Endodermal cell (in vitro differentiated cells): ENCODE results near the gene PDK2. TPM values are rescaled to one million over a fixed set of nuclear protein-coding genes. Genes with fewer than 3 reads are reported as not detected.
A peak's percentile ranks its signal among the peaks of the same experiment; 100 is the strongest.

Experiments
- DNase-seq: peaks from one replicate; pipeline ENCODE4 v3.0.0-alpha.2; 2017
- H3K27ac ChIP-seq: 2 replicates; pipeline ENCODE4 v1.5.1; 2013; ENCODE audit warnings: mild to moderate bottlenecking, low read depth, low read length, moderate library complexity
- H3K27me3 ChIP-seq: 2 replicates; pipeline ENCODE4 v1.6.1; 2013; ENCODE audit warnings: mild to moderate bottlenecking, low read length, moderate library complexity; ENCODE audit not compliant: insufficient read depth, control insufficient read depth, poor library complexity, severe bottlenecking
- H3K36me3 ChIP-seq: 2 replicates; pipeline ENCODE4 v1.7.0; 2013; ENCODE audit warnings: mild to moderate bottlenecking, low read length, moderate library complexity; ENCODE audit not compliant: control insufficient read depth, insufficient read depth
- H3K4me1 ChIP-seq: one replicate; pipeline ENCODE4 v1.7.0; 2013; ENCODE audit warnings: low read length; ENCODE audit not compliant: control insufficient read depth, insufficient read depth
- H3K4me3 ChIP-seq: 2 replicates; pipeline ENCODE4 v1.5.1; 2013; ENCODE audit warnings: mild to moderate bottlenecking, low read length, moderate library complexity
- H3K9ac ChIP-seq: 2 replicates; pipeline ENCODE4 v1.6.1; 2013; ENCODE audit warnings: mild to moderate bottlenecking, low read length, moderate library complexity; ENCODE audit not compliant: poor library complexity, severe bottlenecking; ENCODE audit errors: extremely low read depth
- H3K9me3 ChIP-seq: 2 replicates; pipeline ENCODE4 v1.6.1; 2013; ENCODE audit warnings: mild to moderate bottlenecking, low read length, moderate library complexity; ENCODE audit not compliant: control insufficient read depth
- H3K27ac Mint-ChIP-seq: 2 replicates; pipeline ENCODE4 v1.8.0; 2020; ENCODE audit warnings: mixed read lengths
- H3K27me3 Mint-ChIP-seq: 2 replicates; pipeline ENCODE4 v1.8.0; 2021; ENCODE audit warnings: mild to moderate bottlenecking, mixed read lengths; ENCODE audit not compliant: insufficient read depth
- H3K36me3 Mint-ChIP-seq: 2 replicates; pipeline ENCODE4 v1.8.0; 2020; ENCODE audit warnings: low read depth, mixed read lengths
- H3K4me1 Mint-ChIP-seq: 2 replicates; pipeline ENCODE4 v1.8.0; 2020; ENCODE audit warnings: mixed read lengths
- H3K4me3 Mint-ChIP-seq: 2 replicates; pipeline ENCODE4 v1.8.0; 2020; ENCODE audit warnings: mild to moderate bottlenecking, moderate library complexity, mixed read lengths
- H3K9me3 Mint-ChIP-seq: 2 replicates; pipeline ENCODE4 v1.8.0; 2020; ENCODE audit warnings: mild to moderate bottlenecking, mixed read lengths
- CTCF ChIP-seq: fragments of 200-600 bp; sonication (generic); conservative IDR thresholded peaks from 2 replicates; pipeline ENCODE4 v1.5.0; 2021; ENCODE audit warnings: antibody characterized with exemption, mild to moderate bottlenecking
- WGBS, 2 experiments: methylation state at CpG; one replicate each; pipeline versions ENCODE4 v1.1.5 to v1.1.7; 2013; ENCODE audit warnings: missing lambda C conversion rate in 2 of 2, mixed read lengths in 1 of 2; ENCODE audit not compliant: insufficient coverage in 1 of 2, insufficient read length in 1 of 2; 5-methylcytosine and 5-hydroxymethylcytosine counted together
- total RNA-seq, 2 donors: library from RNA; stranded (reverse); fragmentation: NEBNext Ultra II Directional in 1 of 2; extraction: Animal tissue kit (Norgen Biotek cat#: 25700) in 1 of 2; gene quantifications; 2 replicates in 1 of 2; 3 replicates in 1 of 2; pipeline ENCODE4 v1.2.1, GENCODE V29; 2021

Gene PDK2
- total RNA-seq, 2 donors from 2014 or later = 23.0 to 24.2 TPM

DNA sequence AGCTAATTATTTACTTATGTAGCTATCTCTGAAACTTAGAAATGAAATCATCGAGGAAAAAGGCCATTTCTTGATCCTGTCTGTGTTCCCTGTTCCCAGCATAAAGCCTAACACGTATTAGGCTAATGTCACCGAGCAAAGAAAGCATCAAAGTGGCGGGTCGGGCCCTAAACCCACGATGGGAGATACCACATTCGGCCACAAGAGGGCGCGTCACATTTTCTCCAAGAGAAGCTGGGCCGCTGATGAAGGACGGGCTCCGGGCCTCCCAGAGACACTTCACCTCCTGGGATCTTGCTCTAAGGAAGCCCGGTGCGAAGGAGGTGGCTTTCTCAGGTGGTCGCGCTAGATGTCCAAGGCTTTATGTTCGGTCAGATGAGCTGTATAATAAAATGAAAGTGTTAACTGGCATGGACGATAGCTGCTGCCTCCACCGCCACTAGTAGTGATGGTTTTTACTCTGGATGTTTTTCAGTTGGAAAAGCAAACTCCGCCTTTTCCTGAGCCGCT is 853 bp upstream of the PDK2 start:
- Histone ChIP-seq H3K27me3 (no peaks in the 10 kb centered on the region), H3K36me3 (peaks cover 8% of the 10 kb centered on the region), H3K4me1 (no peaks in the 10 kb centered on the region), H3K4me3 (peak overlapping the region; percentile 89), H3K27ac (no peak overlapping the region), H3K9ac (no peak overlapping the region), H3K9me3 (no peaks in the 10 kb centered on the region)
- WGBS, 2 experiments = 6 to 11% methylated on average over 12 to 21 of the region's 21 CpGs
- Mint-ChIP-seq H3K27ac (peak overlapping the region; percentile 94), H3K9me3 (no peaks in the 10 kb centered on the region), H3K4me3 (peak overlapping the region; percentile 91), H3K27me3 (peaks cover 15% of the 10 kb centered on the region), H3K4me1 (peaks cover 15% of the 10 kb centered on the region), H3K36me3 (peaks cover 7% of the 10 kb centered on the region)
- peak; percentile 99 for DNase-seq
- peak; percentile 95 for TF ChIP-seq CTCF

- TF ChIP-seq CTCF = no peak
- H3K4me3 Mint-ChIP-seq = peak overlapping the region; percentile 91
- Histone ChIP-seq H3K4me1 (no peaks in the 10 kb centered on the region), H3K9ac (peak overlapping the region; percentile 66), H3K9me3 (no peaks in the 10 kb centered on the region), H3K27ac (no peak overlapping the region), H3K36me3 (peaks cover 8% of the 10 kb centered on the region), H3K27me3 (no peaks in the 10 kb centered on the region), H3K4me3 (peak overlapping the region; percentile 89)
- peaks cover 15% of the 10 kb centered on the region for H3K27me3 Mint-ChIP-seq
- H3K4me1 Mint-ChIP-seq = peaks cover 21% of the 10 kb centered on the region
- WGBS, 2 experiments = 1 to 5% methylated on average over 9 to 12 of the region's 12 CpGs
- no peaks in the 10 kb centered on the region for H3K9me3 Mint-ChIP-seq
- H3K36me3 Mint-ChIP-seq = peaks cover 10% of the 10 kb centered on the region
- peak; percentile 77 for DNase-seq
- peak overlapping the region; percentile 94 for H3K27ac Mint-ChIP-seq
These were observed 481 bp downstream of the PDK2 start for GRCh38 chr17:50095626-50096037.

DNA sequence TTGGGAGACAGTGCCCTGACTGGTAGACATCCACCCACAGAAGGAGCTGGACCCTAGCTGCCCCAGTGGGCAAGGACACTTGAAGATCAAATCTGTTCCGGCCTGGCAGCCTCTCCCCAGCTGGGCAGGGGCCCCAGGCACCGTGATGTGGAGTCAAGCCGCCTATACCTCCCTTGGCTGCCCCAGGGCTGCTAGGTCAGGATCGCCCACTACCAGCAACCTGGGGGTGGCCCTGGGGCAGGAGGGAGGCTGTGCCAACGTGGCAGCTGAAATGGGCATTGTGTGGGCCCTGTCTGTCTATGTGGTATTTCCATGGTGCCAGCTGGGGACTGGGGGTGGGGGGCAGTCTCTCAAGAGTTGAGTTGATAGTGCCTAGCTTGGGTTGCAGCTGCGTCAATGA is 941 bp downstream of the PDK2 start:
- peaks cover 11% of the 10 kb centered on the region for H3K27me3 Mint-ChIP-seq
- TF ChIP-seq CTCF = no peak
- H3K4me3 Mint-ChIP-seq = peak overlapping the region; percentile 91
- no peak for DNase-seq
- peaks cover 8% of the 10 kb centered on the region for H3K36me3 ChIP-seq
- peaks cover 11% of the 10 kb centered on the region for H3K36me3 Mint-ChIP-seq
- peak overlapping the region; percentile 89 for H3K4me3 ChIP-seq
- no peaks in the 10 kb centered on the region for H3K9me3 Mint-ChIP-seq
- no peaks in the 10 kb centered on the region for H3K27me3 ChIP-seq
- peak overlapping the region; percentile 66 for H3K9ac ChIP-seq
- peak overlapping the region; percentile 94 for H3K27ac Mint-ChIP-seq
- H3K9me3 ChIP-seq = no peaks in the 10 kb centered on the region
- no peaks in the 10 kb centered on the region for H3K4me1 ChIP-seq
- H3K27ac ChIP-seq = no peak overlapping the region
- peaks cover 26% of the 10 kb centered on the region for H3K4me1 Mint-ChIP-seq
- 40 to 65% methylated on average over 3 to 6 of the region's 6 CpGs for WGBS, 2 experiments
